ENCODE measurements around the gene THTPA. TPM values are rescaled to one million over a fixed set of nuclear protein-coding genes. Genes with fewer than 3 reads are reported as not detected.
"Not testable (repeated sequence)": the region's sequence is repeated elsewhere in the genome, so short reads cannot be mapped to it uniquely, and the experiment has no call there.

THTPA gene
- total RNA-seq, 4 donors from 2014 or later, result 8.1 to 15.1 (median 13.8) TPM

- no peaks in the 10 kb centered on the region for H3K9me3 ChIP-seq
- H3K36me3 ChIP-seq, result no peaks in the 10 kb centered on the region
- WGBS, 2 donors, result 0 to 20% methylated on average over 1 of the region's 1 CpG
- peaks cover 0 to 16% (median 0%) of the 10 kb centered on the region in 3 donors for H3K4me1 ChIP-seq
- H3K4me3 ChIP-seq, result no peak overlapping the region
- no peak for DNase-seq
- no peak overlapping the region for H3K27ac ChIP-seq
- TF ChIP-seq POLR2A (IDR thresholded peaks at IDR 0.05), result no peak
- no peak for TF ChIP-seq CTCF (IDR thresholded peaks at IDR 0.05)
- peaks cover 0 to 15% (median 0%) of the 10 kb centered on the region in 4 donors for H3K27me3 ChIP-seq
- intact Hi-C loops (cut with DNase I), result no loop called here
Observed at GRCh38 chr14:23608454-23608853, 52.4 kb downstream of the THTPA start.

GRCh38 chr14:23609001-23609400 lies 52.9 kb downstream of the THTPA start:
- no peaks in the 10 kb centered on the region for H3K9me3 ChIP-seq
- H3K4me1 ChIP-seq, result peaks cover 0 to 16% (median 0%) of the 10 kb centered on the region in 3 donors
- TF ChIP-seq POLR2A (IDR thresholded peaks at IDR 0.05) (no peak), CTCF (IDR thresholded peaks at IDR 0.05) (no peak)
- H3K27ac ChIP-seq, result no peak overlapping the region
- H3K27me3 ChIP-seq, result peaks cover 0 to 15% (median 0%) of the 10 kb centered on the region in 4 donors
- DNase-seq, result no peak
- H3K36me3 ChIP-seq, result no peaks in the 10 kb centered on the region
- no peak overlapping the region for H3K4me3 ChIP-seq
- intact Hi-C loops (cut with DNase I), result no loop called here
- 72 to 82% methylated on average over 3 of the region's 3 CpGs for WGBS, 2 donors

GRCh38 chr14:23609411-23610089 lies 53.5 kb downstream of the THTPA start:
- H3K36me3 ChIP-seq; DNase-seq; intact Hi-C loops (cut with DNase I); H3K9me3 ChIP-seq; H3K4me3 ChIP-seq: not testable (repeated sequence)
- Histone ChIP-seq H3K27me3 (peaks cover 0 to 21% (median 0%) of the 10 kb centered on the region in 4 donors), H3K4me1 (peaks cover 0 to 16% (median 0%) of the 10 kb centered on the region in 3 donors), H3K27ac (peak overlapping the region in 1 of 4 donors; percentile 20)
- WGBS, 2 donors, result 59 to 64% methylated on average over 5 to 6 of the region's 7 CpGs

Other genes with a start within 250 kb of the THTPA start
- gene BCL2L2, start 249.4 kb upstream of the THTPA start, total RNA-seq, result 10 to 100 TPM; 36.7 to 57.8 (median 47.4) TPM
- 10 to 100 TPM; 28.2 to 63.8 (median 51.3) TPM for gene PABPN1, start 234.8 kb upstream of the THTPA start, total RNA-seq
- 1 to 10 TPM in 3 of 4 donors, under 1 TPM in 1; 0.88 to 9.2 (median 3.3) TPM for gene SLC22A17, start 203.4 kb upstream of the THTPA start, total RNA-seq
- gene EFS, start 191.1 kb upstream of the THTPA start, total RNA-seq, result 10 to 100 TPM; 17.8 to 34.4 (median 20.9) TPM
- not detected for gene IL25, start 183.5 kb upstream of the THTPA start, total RNA-seq
- gene CMTM5, start 179.2 kb upstream of the THTPA start, total RNA-seq, result not detected
- gene MYH6, start 148.0 kb upstream of the THTPA start, total RNA-seq, result not detected
- gene MYH7, start 120.6 kb upstream of the THTPA start, total RNA-seq, result not detected
- gene NGDN, start 86.6 kb upstream of the THTPA start, total RNA-seq, result 10 to 100 TPM in 3 of 4 donors, 1 to 10 TPM in 1; 9.5 to 43.3 (median 35.3) TPM
- under 1 TPM; under 0.01 to 0.42 (median 0.20) TPM for gene ZFHX2, start 4.5 kb upstream of the THTPA start, total RNA-seq
- 100 to 1,000 TPM in 1 of 4 donors, 10 to 100 TPM in 3; 58.0 to 116 (median 68.6) TPM for gene AP1G2, start 11.5 kb downstream of the THTPA start, total RNA-seq
- gene JPH4, start 22.5 kb downstream of the THTPA start, total RNA-seq, result 1 to 10 TPM in 1 of 4 donors, under 1 TPM in 1, not detected in 2; 0.21 to 2.7 TPM
- under 1 TPM in 2 of 4 donors, not detected in 2; 0.19 to 0.31 TPM for gene DHRS2, start 80.1 kb downstream of the THTPA start, total RNA-seq

All from esophagus squamous epithelium (tissue), 5 donors.